Peyer's patch (tissue), 4 donors: ENCODE results near the gene PDZD7.

Experiments used
- POLR2A ChIP-seq, 2 donors: fragments of 450-650 bp; IDR thresholded peaks; one replicate each; pipeline ENCODE4 v1.5.1; 2017; ENCODE audit warnings: antibody characterized with exemption in 2 of 2, mild to moderate bottlenecking in 2 of 2, moderate library complexity in 2 of 2
- TF ChIP-seq, protein P1 (sequence below), 6 experiments: fragments of 450-650 bp in 4 of 6; fragments of 200-600 bp in 2 of 6; sonication (generic) in 1 of 6; IDR thresholded peaks; one replicate each; pipeline ENCODE4 v1.5.1; 2017 to 2019; ENCODE audit warnings: antibody characterized with exemption in 6 of 6, mild to moderate bottlenecking in 3 of 6, moderate library complexity in 1 of 6

DNA sequence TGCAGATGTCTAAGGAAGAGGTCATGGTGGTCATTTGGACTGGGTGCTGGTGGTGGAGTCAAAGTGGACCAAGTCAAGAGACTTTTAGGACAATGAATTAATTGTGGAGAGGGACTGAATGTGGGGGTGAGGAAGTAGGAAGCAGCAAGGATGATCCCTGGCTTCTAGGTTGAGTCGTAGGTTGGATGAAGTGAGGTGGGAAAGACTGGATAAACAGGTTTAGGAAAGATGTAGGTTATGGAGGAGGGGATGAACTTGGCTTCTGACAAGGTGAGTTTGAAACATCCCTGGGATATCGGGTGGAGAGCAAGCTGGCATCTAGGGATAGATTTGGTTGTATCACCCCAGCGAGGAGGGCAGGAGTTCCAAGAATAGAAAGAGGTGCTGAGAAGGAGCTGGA lies 54.0 kb downstream of the PDZD7 start:
- TF ChIP-seq, protein P1, sequence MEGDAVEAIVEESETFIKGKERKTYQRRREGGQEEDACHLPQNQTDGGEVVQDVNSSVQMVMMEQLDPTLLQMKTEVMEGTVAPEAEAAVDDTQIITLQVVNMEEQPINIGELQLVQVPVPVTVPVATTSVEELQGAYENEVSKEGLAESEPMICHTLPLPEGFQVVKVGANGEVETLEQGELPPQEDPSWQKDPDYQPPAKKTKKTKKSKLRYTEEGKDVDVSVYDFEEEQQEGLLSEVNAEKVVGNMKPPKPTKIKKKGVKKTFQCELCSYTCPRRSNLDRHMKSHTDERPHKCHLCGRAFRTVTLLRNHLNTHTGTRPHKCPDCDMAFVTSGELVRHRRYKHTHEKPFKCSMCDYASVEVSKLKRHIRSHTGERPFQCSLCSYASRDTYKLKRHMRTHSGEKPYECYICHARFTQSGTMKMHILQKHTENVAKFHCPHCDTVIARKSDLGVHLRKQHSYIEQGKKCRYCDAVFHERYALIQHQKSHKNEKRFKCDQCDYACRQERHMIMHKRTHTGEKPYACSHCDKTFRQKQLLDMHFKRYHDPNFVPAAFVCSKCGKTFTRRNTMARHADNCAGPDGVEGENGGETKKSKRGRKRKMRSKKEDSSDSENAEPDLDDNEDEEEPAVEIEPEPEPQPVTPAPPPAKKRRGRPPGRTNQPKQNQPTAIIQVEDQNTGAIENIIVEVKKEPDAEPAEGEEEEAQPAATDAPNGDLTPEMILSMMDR (IDR thresholded peaks at IDR 0.05) = no peak
- TF ChIP-seq POLR2A (IDR thresholded peaks at IDR 0.05) = no peak
